ENCODE data around the gene UXS1.
A peak's percentile ranks its signal among the peaks of the same experiment; 100 is the strongest.

- TF ChIP-seq CTCF (IDR thresholded peaks at IDR 0.05): peak in 4 of 6 experiments; percentile 35 to 63 (median 59)
- TF ChIP-seq POLR2A (IDR thresholded peaks at IDR 0.05): no peak
Measured at GRCh38 chr2:106085181-106085940, 108.7 kb downstream of the UXS1 start.
